Esophagus squamous epithelium (tissue), 4 donors: ENCODE measurements around the gene RABEP2.

Source experiments
- POLR2A ChIP-seq, 4 donors: fragments of 450-650 bp; IDR thresholded peaks; one replicate each; pipeline ENCODE4 v1.6.1; 2017; ENCODE audit warnings: antibody characterized with exemption in 4 of 4, mild to moderate bottlenecking in 4 of 4, moderate library complexity in 3 of 4
- TF ChIP-seq, protein P1 (sequence below), 6 experiments: fragments of 450-650 bp in 4 of 6; fragments of 200-600 bp in 2 of 6; sonication (generic) in 2 of 6; IDR thresholded peaks; one replicate each; pipeline ENCODE4 v1.5.1; 2016 to 2019; ENCODE audit warnings: antibody characterized with exemption in 6 of 6, mild to moderate bottlenecking in 4 of 6, moderate library complexity in 4 of 6

DNA sequence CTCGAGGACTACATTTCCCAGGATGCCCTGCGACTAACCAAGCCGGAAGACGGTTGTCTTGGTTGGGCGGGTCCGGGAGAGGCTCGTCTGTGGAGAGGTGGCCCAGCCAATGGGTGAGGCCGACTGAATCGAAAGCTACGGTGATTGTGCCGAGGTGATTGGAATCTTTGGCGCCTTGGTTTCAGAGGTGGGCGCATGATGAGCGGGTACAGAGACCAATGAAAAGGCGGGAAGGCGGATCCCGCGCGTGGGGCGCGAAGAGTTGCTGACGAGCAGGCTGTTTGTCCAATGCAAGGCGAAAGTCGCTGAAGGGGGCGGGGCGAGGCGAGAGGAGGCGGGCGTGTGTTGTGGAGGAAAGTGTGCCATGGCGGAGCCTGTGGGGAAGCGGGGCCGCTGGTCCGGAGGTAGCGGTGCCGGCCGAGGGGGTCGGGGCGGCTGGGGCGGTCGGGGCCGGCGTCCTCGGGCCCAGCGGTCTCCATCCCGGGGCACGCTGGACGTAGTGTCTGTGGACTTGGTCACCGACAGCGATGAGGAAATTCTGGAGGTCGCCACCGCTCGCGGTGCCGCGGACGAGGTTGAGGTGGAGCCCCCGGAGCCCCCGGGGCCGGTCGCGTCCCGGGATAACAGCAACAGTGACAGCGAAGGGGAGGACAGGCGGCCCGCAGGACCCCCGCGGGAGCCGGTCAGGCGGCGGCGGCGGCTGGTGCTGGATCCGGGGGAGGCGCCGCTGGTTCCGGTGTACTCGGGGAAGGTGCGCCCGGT lies 25.8 kb upstream of the RABEP2 start, which contains the start of gene NFATC2IP:
- TF ChIP-seq, protein P1, sequence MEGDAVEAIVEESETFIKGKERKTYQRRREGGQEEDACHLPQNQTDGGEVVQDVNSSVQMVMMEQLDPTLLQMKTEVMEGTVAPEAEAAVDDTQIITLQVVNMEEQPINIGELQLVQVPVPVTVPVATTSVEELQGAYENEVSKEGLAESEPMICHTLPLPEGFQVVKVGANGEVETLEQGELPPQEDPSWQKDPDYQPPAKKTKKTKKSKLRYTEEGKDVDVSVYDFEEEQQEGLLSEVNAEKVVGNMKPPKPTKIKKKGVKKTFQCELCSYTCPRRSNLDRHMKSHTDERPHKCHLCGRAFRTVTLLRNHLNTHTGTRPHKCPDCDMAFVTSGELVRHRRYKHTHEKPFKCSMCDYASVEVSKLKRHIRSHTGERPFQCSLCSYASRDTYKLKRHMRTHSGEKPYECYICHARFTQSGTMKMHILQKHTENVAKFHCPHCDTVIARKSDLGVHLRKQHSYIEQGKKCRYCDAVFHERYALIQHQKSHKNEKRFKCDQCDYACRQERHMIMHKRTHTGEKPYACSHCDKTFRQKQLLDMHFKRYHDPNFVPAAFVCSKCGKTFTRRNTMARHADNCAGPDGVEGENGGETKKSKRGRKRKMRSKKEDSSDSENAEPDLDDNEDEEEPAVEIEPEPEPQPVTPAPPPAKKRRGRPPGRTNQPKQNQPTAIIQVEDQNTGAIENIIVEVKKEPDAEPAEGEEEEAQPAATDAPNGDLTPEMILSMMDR (IDR thresholded peaks at IDR 0.05): peak in 1 of 6 experiments; percentile 28
- peak in 1 of 4 donors; percentile 27 for TF ChIP-seq POLR2A (IDR thresholded peaks at IDR 0.05)
